ENCODE data around the gene TMEM14A. TPM values are rescaled to one million over a fixed set of nuclear protein-coding genes. Genes with fewer than 3 reads are reported as not detected.
A peak's percentile ranks its signal among the peaks of the same experiment; 100 is the strongest.
"Not testable (repeated sequence)": the region's sequence is repeated elsewhere in the genome, so short reads cannot be mapped to it uniquely, and the experiment has no call there.

Gene TMEM14A
- total RNA-seq, 1 donor from 2014 or later = 51.8 TPM

DNA sequence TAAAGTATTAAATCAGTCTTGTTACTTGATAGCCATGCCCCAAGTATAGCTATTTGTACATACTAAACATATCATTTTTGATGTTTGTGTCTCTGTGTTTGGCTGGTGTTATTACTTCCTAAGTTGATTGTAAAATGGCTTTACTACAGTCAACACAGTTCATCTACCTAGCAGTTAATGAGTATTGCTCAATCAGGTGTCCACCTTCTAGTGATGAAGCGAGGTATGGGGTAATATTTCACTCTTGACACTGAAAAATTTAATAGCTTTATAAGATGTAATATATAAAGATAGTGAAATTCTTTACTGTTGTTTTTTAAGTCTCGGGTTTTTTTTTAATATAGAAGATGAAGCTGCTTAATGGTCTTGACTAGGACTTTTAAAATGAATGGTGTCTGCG is 18.9 kb downstream of the TMEM14A start:
- DNase-seq (ENCODE audit: low read depth) = no peak
- no peak overlapping the region for H3K4me3 ChIP-seq (ENCODE audit: low read depth, low read length)
- TF ChIP-seq, protein P1, sequence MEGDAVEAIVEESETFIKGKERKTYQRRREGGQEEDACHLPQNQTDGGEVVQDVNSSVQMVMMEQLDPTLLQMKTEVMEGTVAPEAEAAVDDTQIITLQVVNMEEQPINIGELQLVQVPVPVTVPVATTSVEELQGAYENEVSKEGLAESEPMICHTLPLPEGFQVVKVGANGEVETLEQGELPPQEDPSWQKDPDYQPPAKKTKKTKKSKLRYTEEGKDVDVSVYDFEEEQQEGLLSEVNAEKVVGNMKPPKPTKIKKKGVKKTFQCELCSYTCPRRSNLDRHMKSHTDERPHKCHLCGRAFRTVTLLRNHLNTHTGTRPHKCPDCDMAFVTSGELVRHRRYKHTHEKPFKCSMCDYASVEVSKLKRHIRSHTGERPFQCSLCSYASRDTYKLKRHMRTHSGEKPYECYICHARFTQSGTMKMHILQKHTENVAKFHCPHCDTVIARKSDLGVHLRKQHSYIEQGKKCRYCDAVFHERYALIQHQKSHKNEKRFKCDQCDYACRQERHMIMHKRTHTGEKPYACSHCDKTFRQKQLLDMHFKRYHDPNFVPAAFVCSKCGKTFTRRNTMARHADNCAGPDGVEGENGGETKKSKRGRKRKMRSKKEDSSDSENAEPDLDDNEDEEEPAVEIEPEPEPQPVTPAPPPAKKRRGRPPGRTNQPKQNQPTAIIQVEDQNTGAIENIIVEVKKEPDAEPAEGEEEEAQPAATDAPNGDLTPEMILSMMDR (conservative IDR thresholded peaks at IDR 0.05; ENCODE audit: low read depth, low read length) = no peak

DNA sequence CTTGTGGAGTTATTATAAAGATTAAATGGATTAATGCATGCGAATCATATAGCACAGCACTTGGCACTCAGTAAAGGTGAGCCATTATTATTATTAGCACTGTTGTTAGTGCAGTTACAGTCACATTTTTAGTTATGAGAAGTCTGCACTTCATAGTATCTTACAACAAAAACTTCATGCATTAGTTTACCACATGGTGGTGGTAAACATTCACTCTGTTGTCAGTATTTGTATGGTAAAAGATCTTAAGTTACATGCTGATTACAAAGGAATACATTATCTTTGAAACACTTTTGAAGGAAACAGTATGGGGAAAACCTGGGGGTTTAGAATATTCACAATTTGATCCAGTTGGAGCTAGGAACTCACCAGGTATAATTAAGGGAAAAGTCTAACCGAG is 20.8 kb downstream of the TMEM14A start:
- TF ChIP-seq, protein P1 (conservative IDR thresholded peaks at IDR 0.05; ENCODE audit: low read depth, low read length) = no peak
- DNase-seq (ENCODE audit: low read depth) = no peak
- no peak overlapping the region for H3K4me3 ChIP-seq (ENCODE audit: low read depth, low read length)

DNA sequence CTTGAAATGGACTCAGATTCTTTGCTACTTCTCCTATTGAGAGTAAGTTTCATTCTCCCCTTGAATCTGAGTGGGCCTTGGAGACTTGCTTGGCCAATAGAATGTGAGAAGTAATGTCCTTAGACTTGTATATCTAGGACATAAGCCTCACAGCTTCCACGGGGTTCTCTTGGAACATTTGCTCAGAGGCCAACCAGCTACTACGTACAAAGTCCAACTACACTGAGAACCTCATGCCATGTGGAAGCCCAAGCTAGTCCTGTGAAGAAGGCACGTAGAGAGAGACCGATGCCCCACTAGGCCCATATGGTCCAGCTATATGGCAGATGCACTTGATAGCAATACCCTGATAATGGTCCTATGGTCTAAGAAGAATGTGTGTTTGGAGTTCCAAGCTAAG is 22.9 kb downstream of the TMEM14A start:
- TF ChIP-seq, protein P1 (conservative IDR thresholded peaks at IDR 0.05; ENCODE audit: low read depth, low read length) = no peak
- no peak overlapping the region for H3K4me3 ChIP-seq (ENCODE audit: low read depth, low read length)
- DNase-seq (ENCODE audit: low read depth) = no peak

DNA sequence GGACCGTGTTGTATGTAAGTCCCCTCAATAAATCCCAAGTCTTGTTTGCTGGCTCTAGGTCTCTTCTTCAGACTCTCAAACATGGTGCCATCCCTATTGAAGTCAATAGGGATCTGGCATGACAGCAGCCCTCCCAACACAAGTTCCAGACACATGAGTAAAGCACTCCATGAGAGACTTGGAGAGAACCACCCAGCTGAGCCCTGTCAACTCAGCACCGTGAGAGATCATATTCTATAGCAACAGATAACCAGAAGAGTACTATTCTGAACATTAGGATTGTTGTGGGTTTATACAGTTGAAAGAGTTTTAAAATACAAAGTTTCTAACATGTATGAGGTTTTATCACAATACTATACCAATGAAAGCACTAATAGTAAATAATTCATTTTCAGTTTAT is 23.5 kb downstream of the TMEM14A start:
- TF ChIP-seq, protein P1 (conservative IDR thresholded peaks at IDR 0.05; ENCODE audit: low read depth, low read length) = no peak
- no peak overlapping the region for H3K4me3 ChIP-seq (ENCODE audit: low read depth, low read length)
- DNase-seq (ENCODE audit: low read depth) = no peak

DNA sequence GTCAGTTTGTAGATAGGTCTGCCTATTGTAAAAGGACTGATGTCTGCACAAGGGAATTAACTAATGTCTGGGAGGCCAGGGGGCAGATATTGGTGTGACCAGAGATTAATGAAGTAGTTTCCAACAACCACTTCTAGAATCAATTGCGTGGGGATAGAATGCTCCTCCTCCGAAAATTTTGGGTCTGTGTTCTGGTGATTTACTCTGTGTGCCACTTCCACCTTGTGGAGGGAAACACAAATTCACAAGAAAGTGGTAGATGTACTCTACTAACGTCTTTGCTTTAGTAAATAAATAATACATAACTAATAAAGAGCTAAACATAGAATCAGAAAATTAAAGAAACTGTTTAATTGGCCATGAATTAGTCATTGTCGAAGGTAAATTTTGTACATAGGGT is 25.5 kb downstream of the TMEM14A start:
- DNase-seq (ENCODE audit: low read depth) = no peak
- TF ChIP-seq, protein P1 (conservative IDR thresholded peaks at IDR 0.05; ENCODE audit: low read depth, low read length) = no peak

DNA sequence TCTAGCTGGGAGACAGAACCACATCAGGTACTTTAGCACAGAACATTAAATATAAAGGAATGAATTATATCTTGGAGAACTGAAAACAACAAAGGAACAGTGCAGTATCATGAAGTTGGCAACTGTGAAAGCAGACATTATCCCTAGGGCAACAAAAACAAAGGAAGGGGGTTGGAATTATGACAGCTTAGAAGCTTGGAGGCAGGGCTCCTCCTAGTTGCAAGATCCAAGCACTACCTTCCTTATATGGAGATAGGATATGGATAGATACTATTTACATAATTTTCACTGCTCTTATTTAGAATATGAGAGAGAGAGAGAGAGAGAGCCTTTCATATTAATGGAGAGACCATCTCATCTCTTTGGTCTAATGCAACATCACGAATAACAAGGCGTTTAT is 27.0 kb downstream of the TMEM14A start:
- DNase-seq (ENCODE audit: low read depth) = no peak
- H3K4me3 ChIP-seq (ENCODE audit: low read depth, low read length) = no peak overlapping the region
- TF ChIP-seq, protein P1 (conservative IDR thresholded peaks at IDR 0.05; ENCODE audit: low read depth, low read length) = peak; percentile 23

More for the DNA sequence above, 25.5 kb downstream of the TMEM14A start:
- H3K4me3 ChIP-seq (ENCODE audit: low read depth, low read length) = no peak overlapping the region

DNA sequence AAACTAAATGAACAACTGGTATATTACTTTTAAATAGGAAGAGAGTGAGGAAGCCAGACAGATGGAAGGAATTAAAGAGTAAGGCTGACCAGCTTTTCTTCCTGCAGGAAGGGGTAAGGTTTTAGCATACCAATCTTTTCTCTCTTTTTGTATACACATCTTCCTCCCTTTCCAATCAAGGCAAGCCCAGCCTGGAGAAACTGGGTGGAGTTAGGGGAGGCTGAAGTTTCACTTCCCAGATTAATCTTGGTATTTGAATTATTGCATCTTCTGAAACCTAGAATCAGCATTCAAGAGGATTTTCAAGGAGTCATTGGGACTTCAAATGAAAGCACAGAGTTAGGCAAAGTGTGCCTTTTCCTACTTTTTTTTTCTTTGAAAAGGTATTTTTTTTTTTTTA is 33.1 kb downstream of the TMEM14A start:
- H3K4me3 ChIP-seq (ENCODE audit: low read depth, low read length) = no peak overlapping the region
- TF ChIP-seq, protein P1 (conservative IDR thresholded peaks at IDR 0.05; ENCODE audit: low read depth, low read length) = no peak
- no peak for DNase-seq (ENCODE audit: low read depth)

DNA sequence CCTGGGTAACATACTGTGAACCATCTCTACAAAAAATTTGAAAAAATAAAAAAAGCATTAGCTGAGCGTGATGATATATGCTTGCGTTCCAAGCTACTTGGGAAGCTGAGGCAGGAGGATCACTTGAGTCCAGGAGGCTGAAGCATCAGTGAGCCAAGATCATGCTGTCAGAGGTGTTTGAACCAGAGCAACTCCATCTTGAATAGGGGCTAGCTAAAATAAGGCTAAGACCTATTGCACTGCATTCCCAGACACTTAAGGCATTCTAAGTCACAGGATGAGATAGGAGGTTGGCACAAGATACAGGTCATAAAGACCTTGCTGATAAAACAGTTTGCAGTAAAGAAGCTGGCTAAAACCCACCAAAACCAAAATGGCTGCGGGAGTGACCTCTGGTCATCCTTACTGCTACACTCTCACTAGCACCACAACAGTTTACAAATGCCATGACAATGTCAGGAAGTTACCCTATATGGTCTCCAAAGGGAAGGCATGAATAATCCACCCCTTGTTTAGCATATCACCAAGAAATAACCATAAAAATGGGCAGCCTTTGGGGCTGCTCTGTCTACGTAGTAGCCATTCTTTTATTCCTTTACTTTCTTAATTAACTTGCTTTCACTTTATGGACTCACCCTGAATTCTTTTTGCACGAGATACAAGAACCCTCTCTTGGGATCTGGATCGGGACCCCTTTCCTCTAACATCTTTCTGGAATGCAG is 34.0 kb downstream of the TMEM14A start:
- not testable (repeated sequence) for H3K4me3 ChIP-seq (ENCODE audit: low read depth, low read length); DNase-seq (ENCODE audit: low read depth)

All from epithelial cell of proximal tubule (primary cell).